A549 (cell line): ENCODE results near the gene SAXO1.

Experiments
- CEBPB ChIP-seq, 2 experiments: fragments of >200 bp in 1 of 2; sonication (Bioruptor Twin) in 1 of 2; formaldehyde crosslinking in 1 of 2; IDR thresholded peaks; 2 replicates each; pipeline ENCODE4 v1.6.1; 2012 to 2016
- CTCF ChIP-seq: fragments of >200 bp; sonication (Bioruptor Twin); formaldehyde crosslinking; IDR thresholded peaks from 3 replicates; pipeline ENCODE4 v1.5.1; 2016
- PBX3 ChIP-seq: IDR thresholded peaks from 2 replicates; pipeline ENCODE4 v1.6.1; 2012
- POLR2A ChIP-seq: IDR thresholded peaks from 2 replicates; pipeline ENCODE4 v1.6.1; 2012; ENCODE audit warnings: mild to moderate bottlenecking, low read length
- SMC3 ChIP-seq: fragments of >200 bp; sonication (Bioruptor Twin); formaldehyde crosslinking; IDR thresholded peaks from 3 replicates; pipeline ENCODE4 v1.6.1; 2018; ENCODE audit warnings: inconsistent platforms
- SREBF2 ChIP-seq: fragments of 450-650 bp; IDR thresholded peaks from 2 replicates; pipeline ENCODE4 v1.6.1; 2014; ENCODE audit warnings: mild to moderate bottlenecking, moderate library complexity
- USF2 ChIP-seq: fragments of 450-650 bp; IDR thresholded peaks from 2 replicates; pipeline ENCODE4 v1.6.1; 2014; ENCODE audit warnings: antibody characterized with exemption

- TF ChIP-seq POLR2A: no peak
- no peak for TF ChIP-seq CTCF
- TF ChIP-seq CEBPB (IDR thresholded peaks at IDR 0.05): no peak
- TF ChIP-seq USF2: no peak
- no peak for TF ChIP-seq SMC3
- TF ChIP-seq PBX3: no peak
- TF ChIP-seq SREBF2: no peak
Measured at GRCh38 chr9:19020886-19021455, 12.0 kb downstream of the SAXO1 start.
